ENCODE data around the gene PAH. TPM values are rescaled to one million over a fixed set of nuclear protein-coding genes. Genes with fewer than 3 reads are reported as not detected.

PAH gene
- total and polyA plus RNA-seq, 8 donors = 5.9 to 89.3 (median 16.3) TPM

DNA sequence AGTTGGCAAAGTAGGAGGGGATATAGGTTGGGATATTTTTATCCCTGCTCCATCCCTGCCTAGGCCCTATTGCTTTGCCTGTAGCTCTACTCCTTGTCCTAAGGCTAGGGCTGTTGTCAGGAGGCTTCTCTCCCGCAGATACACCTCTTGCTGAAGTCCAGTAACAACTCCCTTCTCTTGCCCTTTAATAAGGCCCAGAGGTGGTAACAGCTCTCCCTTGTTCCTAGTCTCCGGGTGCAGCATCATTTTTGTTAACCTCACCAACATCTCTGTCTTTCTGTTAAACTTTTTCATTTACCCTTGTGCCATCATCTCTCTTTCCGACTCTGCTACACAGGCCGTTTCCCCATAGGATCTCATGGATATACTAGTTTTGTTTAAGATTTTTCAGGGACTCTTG, 46.8 kb upstream of the PAH start:
- TF ChIP-seq, protein P1, sequence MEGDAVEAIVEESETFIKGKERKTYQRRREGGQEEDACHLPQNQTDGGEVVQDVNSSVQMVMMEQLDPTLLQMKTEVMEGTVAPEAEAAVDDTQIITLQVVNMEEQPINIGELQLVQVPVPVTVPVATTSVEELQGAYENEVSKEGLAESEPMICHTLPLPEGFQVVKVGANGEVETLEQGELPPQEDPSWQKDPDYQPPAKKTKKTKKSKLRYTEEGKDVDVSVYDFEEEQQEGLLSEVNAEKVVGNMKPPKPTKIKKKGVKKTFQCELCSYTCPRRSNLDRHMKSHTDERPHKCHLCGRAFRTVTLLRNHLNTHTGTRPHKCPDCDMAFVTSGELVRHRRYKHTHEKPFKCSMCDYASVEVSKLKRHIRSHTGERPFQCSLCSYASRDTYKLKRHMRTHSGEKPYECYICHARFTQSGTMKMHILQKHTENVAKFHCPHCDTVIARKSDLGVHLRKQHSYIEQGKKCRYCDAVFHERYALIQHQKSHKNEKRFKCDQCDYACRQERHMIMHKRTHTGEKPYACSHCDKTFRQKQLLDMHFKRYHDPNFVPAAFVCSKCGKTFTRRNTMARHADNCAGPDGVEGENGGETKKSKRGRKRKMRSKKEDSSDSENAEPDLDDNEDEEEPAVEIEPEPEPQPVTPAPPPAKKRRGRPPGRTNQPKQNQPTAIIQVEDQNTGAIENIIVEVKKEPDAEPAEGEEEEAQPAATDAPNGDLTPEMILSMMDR (IDR thresholded peaks at IDR 0.05) = no peak
- 38 to 52% methylated on average over 4 of the region's 4 CpGs for WGBS, 2 donors
- Histone ChIP-seq H3K4me3 (no peak overlapping the region), H3K27me3 (peaks cover 0 to 49% (median 16%) of the 10 kb centered on the region in 4 donors), H3K27ac (no peak overlapping the region), H3K36me3 (no peaks in the 10 kb centered on the region), H3K9me3 (no peaks in the 10 kb centered on the region), H3K4me1 (peaks cover 0 to 4% (median 0%) of the 10 kb centered on the region in 3 donors)
- intact Hi-C loops (cut with DNase I) = no loop called here
- DNase-seq = no peak
- FAIRE-seq = no peak
- ATAC-seq = no peak

DNA sequence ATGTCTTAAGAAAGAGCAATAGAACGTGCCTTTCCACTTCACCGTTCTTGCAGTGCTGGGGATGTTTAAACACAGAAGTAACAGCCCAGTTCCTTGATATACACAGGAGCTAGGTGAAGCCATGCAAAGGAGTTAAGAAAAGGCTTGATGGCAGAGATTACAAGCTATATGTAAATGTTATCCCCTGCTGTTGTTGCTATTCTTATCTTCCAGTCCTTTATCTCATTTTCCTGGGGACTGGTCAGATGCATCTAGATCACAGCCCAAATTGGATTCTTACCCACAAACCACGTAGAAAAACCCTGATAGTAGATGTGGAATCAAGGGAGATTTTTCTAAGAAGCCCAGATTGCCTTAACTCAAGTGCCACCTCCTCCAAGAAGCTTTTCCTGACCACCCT, 45.9 kb upstream of the PAH start:
- TF ChIP-seq, protein P1 (IDR thresholded peaks at IDR 0.05) = no peak
- no peak for DNase-seq
- Histone ChIP-seq H3K27me3 (peaks cover 0 to 52% (median 18%) of the 10 kb centered on the region in 4 donors), H3K4me1 (peaks cover 0 to 7% (median 0%) of the 10 kb centered on the region in 3 donors), H3K4me3 (no peak overlapping the region), H3K36me3 (no peaks in the 10 kb centered on the region), H3K9me3 (no peaks in the 10 kb centered on the region), H3K27ac (no peak overlapping the region)
- ATAC-seq = no peak
- intact Hi-C loops (cut with DNase I) = no loop called here
- no peak for FAIRE-seq
- 10 to 18% methylated on average over 3 of the region's 3 CpGs for WGBS, 2 donors

DNA sequence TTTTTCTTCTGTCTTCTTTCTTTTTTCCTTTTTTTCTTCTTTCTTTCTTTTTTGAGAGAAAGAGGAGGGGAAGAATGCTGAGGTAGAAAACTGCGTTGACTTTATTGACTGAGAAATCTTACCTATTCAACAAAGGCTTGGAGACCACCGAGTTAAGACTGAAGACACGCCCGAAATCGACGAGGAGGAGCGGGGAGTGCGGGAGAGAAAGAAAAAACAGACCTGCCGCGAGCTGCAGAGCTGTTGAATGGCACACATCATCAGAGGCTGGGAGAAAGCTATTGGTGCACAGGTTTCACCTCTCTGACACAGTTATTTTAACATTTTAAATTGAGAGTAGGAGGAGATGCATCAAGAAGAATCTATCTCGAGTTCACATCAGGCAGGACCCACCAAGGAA, 45.5 kb upstream of the PAH start:
- Histone ChIP-seq H3K4me3 (no peak overlapping the region), H3K36me3 (no peaks in the 10 kb centered on the region), H3K4me1 (peaks cover 0 to 7% (median 0%) of the 10 kb centered on the region in 3 donors), H3K27ac (no peak overlapping the region), H3K9me3 (no peaks in the 10 kb centered on the region), H3K27me3 (peaks cover 0 to 57% (median 18%) of the 10 kb centered on the region in 4 donors)
- FAIRE-seq (no peak), ATAC-seq (no peak), DNase-seq (no peak)
- TF ChIP-seq, protein P1 (IDR thresholded peaks at IDR 0.05) = no peak
- intact Hi-C loops (cut with DNase I) = no loop called here
- WGBS, 2 donors = 6 to 7% methylated on average over 11 of the region's 11 CpGs

DNA sequence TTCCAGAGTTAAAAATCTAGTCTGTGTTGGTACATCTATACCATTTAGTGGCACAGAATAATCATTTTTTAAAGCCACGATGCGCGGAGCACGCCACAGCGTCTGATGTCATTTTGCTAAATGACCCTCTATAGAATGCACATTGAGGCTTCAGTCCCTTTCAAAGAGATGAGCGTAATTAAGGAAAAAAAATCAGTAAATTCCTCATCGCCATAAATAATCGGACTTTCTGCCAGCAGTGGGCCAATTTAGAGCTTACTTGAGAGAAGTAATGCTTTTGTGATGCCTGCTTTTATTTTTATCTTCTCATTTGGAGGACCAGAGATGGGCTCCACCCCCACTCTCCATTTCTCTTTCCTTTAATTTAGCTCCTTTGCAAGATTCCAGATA, 44.4 kb upstream of the PAH start:
- 7 to 9% methylated on average over 8 of the region's 8 CpGs for WGBS, 2 donors

More for the DNA sequence above, 44.4 kb upstream of the PAH start:
- FAIRE-seq (no peak), DNase-seq (no peak), ATAC-seq (no peak)
- Histone ChIP-seq H3K4me3 (no peak overlapping the region), H3K27me3 (peaks cover 0 to 52% (median 18%) of the 10 kb centered on the region in 4 donors), H3K27ac (no peak overlapping the region), H3K9me3 (no peaks in the 10 kb centered on the region), H3K36me3 (no peaks in the 10 kb centered on the region), H3K4me1 (peaks cover 0 to 7% (median 0%) of the 10 kb centered on the region in 3 donors)
- intact Hi-C loops (cut with DNase I) = no loop called here
- TF ChIP-seq, protein P1 (IDR thresholded peaks at IDR 0.05) = no peak

Data from pancreas (tissue), 10 donors.